Skeletal muscle tissue (tissue), 4 donors: ENCODE data around the gene SCARB2. TPM values are rescaled to one million over a fixed set of nuclear protein-coding genes. Genes with fewer than 3 reads are reported as not detected.

Experiments used
- H3K27ac ChIP-seq: one replicate; pipeline ENCODE4 v1.7.0; 2013; ENCODE audit warnings: mild to moderate bottlenecking, low read depth, low read length, inconsistent platforms
- H3K27me3 ChIP-seq, 3 donors: one replicate each; pipeline ENCODE4 v1.7.0; 2013; ENCODE audit warnings: low read length in 3 of 3; ENCODE audit not compliant: control insufficient read depth in 3 of 3, insufficient read depth in 3 of 3
- H3K36me3 ChIP-seq, 3 donors: one replicate each; pipeline ENCODE4 v1.7.0; 2013; ENCODE audit warnings: low read length in 3 of 3; ENCODE audit not compliant: control insufficient read depth in 3 of 3, insufficient read depth in 3 of 3
- H3K4me1 ChIP-seq, 3 donors: one replicate each; pipeline ENCODE4 v1.7.0; 2013; ENCODE audit warnings: low read length in 3 of 3, mild to moderate bottlenecking in 3 of 3; ENCODE audit not compliant: control insufficient read depth in 3 of 3, insufficient read depth in 3 of 3
- H3K4me3 ChIP-seq, 3 donors: one replicate each; pipeline ENCODE4 v1.7.0; 2013; ENCODE audit warnings: low read length in 3 of 3
- H3K9ac ChIP-seq, 3 donors: one replicate each; pipeline ENCODE4 v1.7.0; 2013; ENCODE audit warnings: low read length in 3 of 3, mild to moderate bottlenecking in 3 of 3, moderate library complexity in 2 of 3, low read depth in 1 of 3
- H3K9me3 ChIP-seq, 3 donors: one replicate each; pipeline ENCODE4 v1.7.0; 2013; ENCODE audit warnings: low read length in 3 of 3; ENCODE audit not compliant: control insufficient read depth in 3 of 3
- total RNA-seq: library from RNA; depleted of rRNA; stranded (reverse); fragments of >200 nt; gene quantifications from one replicate; pipeline ENCODE4 v1.2.3, GENCODE V29; 2014
- donor health status: Osteomylitis.

The SCARB2 gene
- total RNA-seq, 1 donor from 2014 or later: 125 TPM

DNA sequence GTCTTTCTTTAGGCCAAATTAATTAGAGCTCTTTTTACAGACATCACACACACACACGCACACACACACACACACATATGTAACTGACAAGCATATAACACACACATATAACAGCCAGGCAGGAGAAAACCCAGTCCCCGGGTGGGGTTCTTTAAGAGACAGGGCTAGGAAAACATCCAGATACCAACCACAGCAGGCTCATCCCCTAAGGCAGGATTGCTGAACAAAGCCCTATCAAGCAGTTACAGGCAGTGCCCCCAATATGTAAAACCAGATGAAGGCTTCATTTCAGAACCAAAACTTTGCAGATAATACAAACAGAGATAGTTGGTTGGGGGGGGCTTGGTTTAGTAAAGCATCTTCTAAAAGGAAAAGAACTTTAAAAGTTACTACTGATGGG is 19.9 kb upstream of the SCARB2 start:
- H3K27me3 ChIP-seq: no peaks in the 10 kb centered on the region
- no peak overlapping the region for H3K27ac ChIP-seq
- no peak overlapping the region for H3K4me3 ChIP-seq

DNA sequence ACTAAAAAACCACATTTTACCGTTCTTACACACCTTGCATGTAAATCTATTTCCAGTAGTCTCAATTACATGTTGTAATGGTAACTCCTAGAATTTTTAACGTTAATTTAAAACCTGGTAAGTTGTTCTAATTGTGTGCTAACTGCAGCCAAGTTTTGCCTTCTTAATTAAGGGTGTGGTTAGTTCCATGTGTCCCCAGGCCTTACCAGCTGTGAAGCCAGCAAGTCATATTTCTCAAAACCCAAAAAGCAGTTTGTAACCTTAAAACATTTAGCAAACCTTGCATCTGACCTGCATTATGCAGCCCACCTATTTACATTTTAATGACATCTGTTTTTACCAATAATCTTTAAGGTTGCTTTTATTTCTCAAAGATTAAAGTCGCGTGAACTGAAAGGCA is 19.5 kb upstream of the SCARB2 start:
- no peak overlapping the region for H3K9ac ChIP-seq
- peaks cover 0 to 2% (median 0%) of the 10 kb centered on the region in 3 donors for H3K9me3 ChIP-seq
- H3K4me1 ChIP-seq: peaks cover 0 to 11% (median 2%) of the 10 kb centered on the region in 3 donors
- no peaks in the 10 kb centered on the region for H3K27me3 ChIP-seq
- no peak overlapping the region for H3K27ac ChIP-seq
- H3K36me3 ChIP-seq: no peaks in the 10 kb centered on the region
- no peak overlapping the region for H3K4me3 ChIP-seq

More for the DNA sequence above, 19.9 kb upstream of the SCARB2 start:
- H3K36me3 ChIP-seq: no peaks in the 10 kb centered on the region
- H3K9ac ChIP-seq: no peak overlapping the region
- H3K9me3 ChIP-seq: peaks cover 0 to 2% (median 0%) of the 10 kb centered on the region in 3 donors
- peaks cover 0 to 11% (median 3%) of the 10 kb centered on the region in 3 donors for H3K4me1 ChIP-seq

DNA sequence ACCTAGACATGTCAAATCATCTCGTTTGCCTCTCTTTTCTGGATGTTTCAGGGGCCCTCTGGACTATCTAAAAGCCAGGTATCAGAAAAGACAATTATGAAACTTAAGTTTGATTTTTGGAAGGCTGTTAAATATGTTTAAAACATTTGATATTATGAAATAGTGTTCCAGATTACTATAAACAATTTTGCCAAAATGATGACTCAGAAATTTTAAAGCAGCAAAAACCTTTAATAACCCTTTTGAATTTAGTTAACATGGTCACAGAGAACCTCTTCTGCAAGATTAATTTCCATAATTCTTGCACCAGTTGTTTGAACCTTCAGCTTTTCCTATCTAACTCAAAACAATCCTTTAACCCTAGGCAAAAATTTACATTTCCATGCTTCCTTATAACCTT is 19.1 kb upstream of the SCARB2 start:
- Histone ChIP-seq H3K36me3 (no peaks in the 10 kb centered on the region), H3K9me3 (peaks cover 0 to 2% (median 0%) of the 10 kb centered on the region in 3 donors), H3K9ac (no peak overlapping the region), H3K4me1 (peaks cover 0 to 10% (median 0%) of the 10 kb centered on the region in 3 donors), H3K4me3 (no peak overlapping the region), H3K27me3 (no peaks in the 10 kb centered on the region), H3K27ac (no peak overlapping the region)

DNA sequence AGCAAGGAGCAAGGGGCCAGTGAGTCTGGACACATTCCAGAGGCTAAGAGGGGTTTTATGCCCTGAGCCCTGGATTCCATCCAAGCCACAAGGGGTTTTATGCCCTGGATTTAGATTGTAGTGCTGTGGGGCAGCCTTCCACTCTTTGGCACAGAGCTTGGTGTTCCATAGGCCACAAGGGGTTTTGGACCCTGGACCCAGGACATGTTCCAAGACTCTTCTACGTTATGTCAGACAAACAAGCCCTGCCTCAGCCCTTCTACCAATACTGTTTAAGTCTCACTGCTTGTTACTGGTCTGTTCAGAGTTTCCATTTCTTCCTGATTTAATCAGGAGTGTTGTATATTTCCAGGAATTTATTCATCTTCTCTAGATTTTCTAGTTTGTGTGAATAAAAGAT is 12.8 kb upstream of the SCARB2 start:
- Histone ChIP-seq H3K4me1 (no peaks in the 10 kb centered on the region), H3K4me3 (no peak overlapping the region), H3K27ac (no peak overlapping the region), H3K9ac (no peak overlapping the region), H3K36me3 (no peaks in the 10 kb centered on the region), H3K9me3 (no peaks in the 10 kb centered on the region), H3K27me3 (no peaks in the 10 kb centered on the region)

DNA sequence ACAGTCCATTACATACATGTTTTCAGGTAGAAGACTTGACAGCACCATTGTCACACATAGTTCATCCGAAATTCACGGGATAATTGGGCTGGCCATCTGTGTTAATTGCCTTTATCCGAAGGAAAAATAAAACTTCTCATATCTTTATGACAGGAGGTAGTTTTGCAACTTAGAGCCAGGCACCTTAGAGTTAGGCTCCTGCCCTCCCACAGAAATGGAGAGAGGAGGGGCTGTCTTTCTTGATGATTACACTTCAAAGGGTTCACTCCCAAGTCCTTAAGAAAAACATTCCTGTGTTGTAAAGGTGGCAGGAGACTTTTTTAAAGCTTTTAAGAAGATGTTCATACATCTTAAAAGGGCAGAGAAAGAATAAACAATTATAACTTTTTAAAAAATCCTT is 10.5 kb upstream of the SCARB2 start:
- Histone ChIP-seq H3K36me3 (no peaks in the 10 kb centered on the region), H3K9ac (no peak overlapping the region), H3K9me3 (no peaks in the 10 kb centered on the region), H3K27me3 (no peaks in the 10 kb centered on the region), H3K27ac (no peak overlapping the region), H3K4me3 (no peak overlapping the region), H3K4me1 (peaks cover 5 to 8% (median 5%) of the 10 kb centered on the region in 3 donors)

DNA sequence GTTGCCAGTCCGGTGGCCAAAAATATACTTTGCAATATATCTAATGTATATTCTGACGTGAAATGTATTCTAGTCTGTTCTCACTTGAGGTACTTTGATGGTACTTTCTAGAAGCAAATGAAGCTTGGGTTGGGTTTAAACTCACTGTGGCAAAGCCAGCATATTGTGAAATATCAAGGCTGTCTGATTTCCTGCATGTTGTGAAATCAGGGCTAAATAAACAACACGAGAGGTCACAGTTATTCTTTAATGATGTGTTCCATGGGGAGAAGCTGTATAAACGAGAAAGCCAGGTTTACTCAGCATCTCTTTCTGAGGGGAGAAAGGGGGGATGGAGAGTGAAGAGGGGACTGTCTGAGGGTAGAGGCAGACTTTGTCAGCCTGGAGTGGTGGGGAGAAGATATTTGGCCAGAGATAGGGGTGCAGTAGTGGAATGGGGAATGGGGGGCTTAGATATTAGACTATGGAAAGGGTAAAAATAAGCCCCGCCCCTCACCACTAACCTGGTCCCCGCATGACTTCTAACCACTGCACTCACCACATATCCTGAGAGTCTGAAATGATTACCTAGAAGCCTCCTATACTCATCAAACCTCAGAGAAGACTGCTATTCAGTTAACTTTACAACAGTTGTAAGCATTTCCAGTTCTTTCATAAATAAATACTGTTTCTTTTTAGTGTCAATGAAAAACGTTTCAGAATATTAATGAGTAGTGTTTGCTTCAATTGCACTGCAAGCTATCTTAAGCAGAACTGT is 5.9 kb upstream of the SCARB2 start:
- Histone ChIP-seq H3K27me3 (no peaks in the 10 kb centered on the region), H3K4me1 (peaks cover 43 to 54% (median 43%) of the 10 kb centered on the region in 3 donors), H3K36me3 (no peaks in the 10 kb centered on the region), H3K9ac (peak overlapping the region in 1 of 3 donors; percentile 10), H3K27ac (peak overlapping the region; percentile 34), H3K9me3 (no peaks in the 10 kb centered on the region), H3K4me3 (no peak overlapping the region)

DNA sequence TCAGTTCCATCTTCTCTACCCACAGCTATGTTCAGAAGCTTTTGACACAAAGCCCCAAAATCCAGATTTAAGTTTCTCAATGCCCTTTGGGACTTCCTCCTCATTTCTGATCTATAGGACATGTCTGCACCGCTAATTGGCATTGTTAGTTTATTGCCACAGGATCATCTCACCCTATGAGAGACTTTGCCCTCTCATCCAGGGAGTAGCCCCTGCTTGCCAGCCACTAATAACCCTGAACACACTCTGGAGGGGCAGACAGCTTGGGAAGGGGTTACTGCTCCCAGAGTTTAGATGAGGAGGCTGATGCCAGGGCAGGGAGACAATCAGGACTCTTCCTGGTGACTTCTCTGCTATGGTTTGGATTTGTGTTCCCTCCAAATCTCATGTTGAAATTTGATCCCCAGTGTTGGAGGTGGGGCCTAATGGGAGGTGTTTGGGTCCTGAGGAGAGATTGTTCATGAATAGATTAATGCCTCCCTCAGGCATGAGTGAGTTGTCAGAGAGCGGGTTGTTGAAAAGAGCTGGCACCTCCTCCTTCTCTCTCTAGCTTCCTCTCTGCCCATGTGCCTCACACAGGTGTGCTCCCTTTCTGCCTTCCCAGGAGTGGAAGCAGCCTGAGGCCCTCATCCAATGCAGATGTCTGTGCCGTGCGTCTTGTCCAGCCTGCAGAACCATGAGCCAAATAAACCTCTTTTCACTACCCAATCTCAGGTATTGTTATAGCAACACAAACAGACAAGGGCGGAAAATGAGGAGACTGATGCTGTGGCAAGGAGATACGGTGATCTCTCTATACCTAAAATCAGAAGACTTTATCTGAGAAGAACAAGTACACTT is 3.6 kb upstream of the SCARB2 start:
- no peaks in the 10 kb centered on the region for H3K9me3 ChIP-seq
- H3K27ac ChIP-seq: peak overlapping the region; percentile 97
- peak overlapping the region in 1 of 3 donors; percentile 18 for H3K9ac ChIP-seq
- H3K4me3 ChIP-seq: peak overlapping the region in 1 of 3 donors; percentile 27
- no peaks in the 10 kb centered on the region for H3K27me3 ChIP-seq
- no peaks in the 10 kb centered on the region for H3K36me3 ChIP-seq
- peaks cover 53 to 73% (median 58%) of the 10 kb centered on the region in 3 donors for H3K4me1 ChIP-seq

DNA sequence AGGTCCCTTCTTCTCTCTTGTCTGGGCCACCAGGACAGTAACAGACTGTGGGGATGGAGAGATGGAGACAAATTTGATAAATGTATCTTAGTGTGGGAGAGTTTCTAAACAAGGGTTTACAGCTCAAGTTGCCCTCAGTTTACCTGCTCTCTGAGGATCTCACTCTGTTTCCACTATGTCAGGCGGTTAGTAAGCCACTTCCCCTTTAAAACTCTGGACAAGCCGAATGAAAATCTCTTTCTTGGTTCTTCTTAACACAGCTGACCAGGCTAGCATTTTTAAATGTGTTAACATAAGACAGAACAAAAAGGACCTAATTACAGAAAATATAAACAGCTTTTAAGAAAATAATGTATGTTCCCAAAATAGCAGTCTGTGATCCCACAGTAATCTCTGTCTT is 2.9 kb upstream of the SCARB2 start:
- Histone ChIP-seq H3K27ac (peak overlapping the region; percentile 97), H3K4me3 (peak overlapping the region in 1 of 3 donors; percentile 27), H3K36me3 (no peaks in the 10 kb centered on the region), H3K4me1 (peaks cover 58 to 79% (median 65%) of the 10 kb centered on the region in 3 donors), H3K27me3 (no peaks in the 10 kb centered on the region), H3K9me3 (no peaks in the 10 kb centered on the region), H3K9ac (peak overlapping the region in 1 of 3 donors; percentile 18)

DNA sequence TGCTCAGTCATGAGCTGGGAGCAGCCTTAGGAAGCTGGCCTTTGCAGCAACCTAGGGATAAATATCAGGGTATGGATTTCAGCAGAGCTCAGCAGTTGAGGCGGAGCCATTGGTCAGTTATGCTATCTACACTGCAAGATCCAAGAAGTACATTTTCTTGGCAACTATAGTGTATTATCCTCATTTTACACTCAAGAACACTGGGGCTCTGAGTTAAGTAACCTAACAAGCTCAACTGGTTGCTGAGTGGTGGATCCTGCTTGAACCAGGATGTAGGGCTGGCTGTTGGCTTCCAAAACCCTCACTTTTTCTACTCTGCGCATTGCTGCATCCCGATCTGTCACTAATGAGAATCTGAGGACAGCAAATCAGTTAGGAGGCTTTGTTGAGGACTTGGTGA is 1.5 kb upstream of the SCARB2 start:
- peak overlapping the region; percentile 97 for H3K27ac ChIP-seq
- no peaks in the 10 kb centered on the region for H3K9me3 ChIP-seq
- H3K9ac ChIP-seq: peak overlapping the region; percentile 10 to 98 (median 97)
- H3K4me3 ChIP-seq: peak overlapping the region; percentile 82 to 98 (median 94)
- no peaks in the 10 kb centered on the region for H3K27me3 ChIP-seq
- H3K4me1 ChIP-seq: peaks cover 72 to 93% (median 78%) of the 10 kb centered on the region in 3 donors
- no peaks in the 10 kb centered on the region for H3K36me3 ChIP-seq
